Sciatic nerve (tissue), 2 donors: ENCODE data around the gene MICAL2. TPM values are rescaled to one million over a fixed set of nuclear protein-coding genes. Genes with fewer than 3 reads are reported as not detected.

Experiments used
- ATAC-seq: fragments of 200-7000 bp; cut with Tn5 transposase; one replicate; pipeline ENCODE4 v1.9.1; 2020; ENCODE audit warnings: mild to moderate bottlenecking, moderate library complexity
- DNase-seq: peaks from one replicate; pipeline ENCODE4 v3.0.0-alpha.2; 2020; ENCODE audit warnings: low spot score
- intact Hi-C: fragments of 100-400 bp; cut with DNase I; formaldehyde crosslinking; loops from one replicate; pipeline ENCODE4 v1.14.2; 2022
- total RNA-seq: library from RNA; stranded (reverse); fragmentation: NEBNext Ultra II Directional; extraction: Animal tissue kit (Norgen Biotek cat#: 25700); gene quantifications from one replicate; pipeline ENCODE4 v1.2.1, GENCODE V29; 2021
- donor health status: DM: no; HTN: no; CAD: no.
- donor health status: DM: no; HTN: no; CAD: no.

MICAL2 gene
- total RNA-seq, 1 donor from 2014 or later = 92.4 TPM

- no peak for ATAC-seq
- no peak for DNase-seq
- intact Hi-C loops = no loop called here
Measured at GRCh38 chr11:12127206-12127898, 17.0 kb downstream of the MICAL2 start.

GRCh38 chr11:12128301-12128751, 17.9 kb downstream of the MICAL2 start:
- intact Hi-C loops = no loop called here
- DNase-seq = no peak
- ATAC-seq = no peak

DNA sequence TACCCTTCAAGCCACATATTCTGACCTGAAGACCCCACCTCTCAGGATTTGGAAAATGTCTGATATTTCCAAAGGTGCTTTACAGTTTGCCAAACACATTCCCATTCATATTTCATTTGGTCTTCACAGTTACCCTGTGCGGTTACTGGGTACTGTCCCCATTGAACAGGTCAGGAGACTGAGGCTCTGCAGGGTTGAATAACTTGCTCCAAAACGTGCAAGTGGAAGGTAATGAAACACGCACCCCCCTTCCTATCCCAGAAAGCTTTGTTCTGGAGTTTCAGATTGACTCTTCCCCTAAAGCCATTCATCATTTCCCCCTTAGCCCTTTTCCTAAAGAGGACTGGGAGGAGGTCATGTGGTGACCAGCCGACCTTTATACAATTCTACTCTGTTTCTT, 18.8 kb downstream of the MICAL2 start:
- DNase-seq = no peak
- ATAC-seq = no peak
- intact Hi-C loops = no loop called here

- DNase-seq (no peak), ATAC-seq (no peak)
- intact Hi-C loops = no loop called here
Measured at GRCh38 chr11:12130180-12130980, 20.0 kb downstream of the MICAL2 start.

DNA sequence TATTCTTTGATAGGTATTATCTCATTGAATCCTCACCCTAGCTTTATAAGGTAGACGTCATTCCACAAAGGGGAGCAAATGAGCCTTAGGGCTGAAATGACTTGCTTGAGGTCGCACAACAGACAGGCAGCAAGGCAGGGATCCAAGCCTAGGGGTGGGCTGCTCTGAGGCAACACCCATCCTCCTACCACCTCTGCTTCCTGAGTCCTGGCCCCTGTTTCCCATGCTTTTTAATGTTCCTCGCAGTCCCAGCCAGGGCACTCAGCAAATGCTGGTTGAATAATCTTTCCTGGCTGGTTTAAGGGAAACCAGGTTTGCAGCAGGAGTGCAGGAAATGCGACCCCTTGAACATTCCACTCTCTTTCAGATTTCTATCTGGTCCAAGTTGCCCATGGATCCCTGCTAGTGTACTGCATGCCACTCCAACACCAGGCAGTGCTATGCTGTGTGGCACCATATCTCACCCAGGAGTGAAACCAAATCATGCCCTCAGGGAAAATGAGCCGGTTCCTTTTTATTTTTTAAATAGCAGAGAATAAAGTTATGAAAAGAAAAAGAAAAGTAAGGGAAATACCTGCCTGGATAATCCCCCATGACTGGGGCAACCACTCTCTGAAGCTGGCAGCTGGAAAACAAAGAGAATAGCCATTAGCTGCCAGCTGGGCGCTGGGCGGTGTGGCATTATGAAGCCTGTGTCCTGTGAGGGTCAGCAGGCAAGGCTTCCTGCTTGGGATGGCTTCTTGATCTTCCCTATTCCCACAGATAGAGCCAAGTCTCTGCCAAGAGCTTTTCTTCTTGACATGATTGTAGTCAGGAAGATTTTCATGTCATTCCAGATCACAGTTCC, 21.8 kb downstream of the MICAL2 start:
- intact Hi-C loops = no loop called here
- ATAC-seq = no peak
- no peak for DNase-seq

DNA sequence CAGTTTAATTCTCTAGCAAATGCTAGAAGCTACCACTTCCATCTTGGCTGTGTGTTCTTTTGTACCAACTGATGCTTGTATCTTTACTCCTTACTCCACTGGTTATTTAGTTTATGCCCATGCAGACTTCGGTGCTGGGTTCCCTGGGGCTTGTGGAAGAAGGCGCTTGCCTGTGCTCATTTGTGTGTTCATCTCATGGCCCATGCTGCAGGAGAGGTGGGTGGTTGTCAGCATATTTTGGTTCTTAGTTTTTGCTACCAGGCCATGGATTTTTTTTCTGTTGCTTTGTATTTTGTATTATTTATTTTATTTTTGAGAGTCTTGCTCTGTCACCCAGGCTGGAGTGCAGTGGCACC, 22.4 kb downstream of the MICAL2 start:
- DNase-seq (no peak), ATAC-seq (no peak)
- intact Hi-C loops = no loop called here

DNA sequence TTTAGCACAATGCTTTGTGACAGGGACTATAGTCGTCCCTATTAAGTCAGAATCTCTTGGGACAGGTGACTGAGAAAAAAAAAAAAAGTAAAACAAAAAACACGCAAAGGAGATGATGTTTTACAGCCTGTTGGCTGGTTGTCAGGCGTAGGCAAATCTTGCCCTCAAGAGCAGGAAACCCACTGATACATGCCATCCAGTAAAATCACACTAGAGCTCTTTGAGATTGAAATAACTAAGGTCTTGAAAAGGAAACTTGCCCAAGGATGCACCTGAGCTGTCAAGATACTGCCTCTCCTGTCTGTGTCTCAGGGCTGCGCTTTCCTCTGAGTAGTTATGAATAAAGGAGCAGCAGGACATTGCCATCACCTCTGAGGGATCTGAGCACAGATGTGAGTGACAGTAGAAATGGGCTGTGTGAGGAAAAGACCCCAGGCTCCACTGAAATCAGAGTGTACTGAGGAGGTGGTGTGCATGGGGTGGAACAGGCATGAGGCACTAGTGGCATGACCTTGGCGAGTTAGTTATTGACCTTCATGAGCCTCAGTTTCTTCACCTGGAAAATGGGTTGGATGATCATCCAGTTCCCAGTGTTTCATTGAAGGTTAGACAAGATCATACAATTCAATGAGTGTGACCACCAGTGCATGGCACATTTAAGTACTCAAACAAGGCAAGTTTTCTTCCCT, 23.3 kb downstream of the MICAL2 start:
- ATAC-seq (no peak), DNase-seq (no peak)
- intact Hi-C loops = no loop called here

- DNase-seq = no peak
- ATAC-seq = no peak
Measured at GRCh38 chr11:12134236-12134585, 23.8 kb downstream of the MICAL2 start.

GRCh38 chr11:12135185-12135584, 24.8 kb downstream of the MICAL2 start:
- intact Hi-C loops = no loop called here
- ATAC-seq = no peak
- DNase-seq = no peak

More at GRCh38 chr11:12134236-12134585, 23.8 kb downstream of the MICAL2 start:
- intact Hi-C loops = no loop called here

GRCh38 chr11:12137005-12137690, 26.8 kb downstream of the MICAL2 start:
- intact Hi-C loops = no loop called here
- DNase-seq (no peak), ATAC-seq (peak; percentile 7)

DNA sequence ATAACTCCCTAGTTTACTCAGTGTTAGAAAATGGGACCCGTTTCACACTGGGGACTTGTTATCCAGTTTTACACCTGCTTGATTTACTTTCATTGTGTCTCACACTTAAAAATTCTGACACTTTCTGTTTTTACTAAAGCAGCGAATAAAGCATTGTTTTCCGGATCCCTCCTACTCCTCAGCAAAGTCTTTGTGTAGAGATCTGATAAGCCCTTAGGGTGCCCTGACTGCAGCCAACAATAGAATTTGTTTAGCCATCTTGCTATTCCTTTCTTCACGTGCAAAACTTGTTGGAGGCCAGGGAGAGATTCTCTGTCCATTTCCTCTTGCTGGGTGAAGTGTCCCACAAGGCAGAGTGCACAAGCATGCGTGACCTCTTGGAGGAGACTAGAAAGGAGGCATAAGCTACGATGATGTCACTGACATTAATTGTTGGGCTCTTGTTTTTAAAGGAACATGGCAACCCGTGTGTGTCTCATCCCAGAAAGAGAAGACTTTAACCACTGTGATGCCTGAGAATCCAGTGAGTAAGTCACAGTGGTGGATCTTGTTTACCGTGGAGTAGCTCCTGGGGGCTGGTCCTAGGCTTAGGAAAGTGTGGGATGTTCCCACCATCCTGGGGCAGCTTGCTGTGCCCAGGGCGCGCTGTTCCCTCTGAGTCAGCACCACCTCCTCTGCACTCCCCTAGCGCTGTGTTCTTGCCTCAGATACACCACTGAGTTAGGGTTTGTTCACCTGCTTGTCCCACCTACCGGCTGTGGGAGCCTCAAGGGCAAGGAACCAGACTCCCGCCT, 27.7 kb downstream of the MICAL2 start:
- DNase-seq (no peak), ATAC-seq (no peak)
- intact Hi-C loops = no loop called here

GRCh38 chr11:12139144-12139881, 28.9 kb downstream of the MICAL2 start:
- DNase-seq = no peak
- intact Hi-C loops = no loop called here
- ATAC-seq = peak; percentile 54

DNA sequence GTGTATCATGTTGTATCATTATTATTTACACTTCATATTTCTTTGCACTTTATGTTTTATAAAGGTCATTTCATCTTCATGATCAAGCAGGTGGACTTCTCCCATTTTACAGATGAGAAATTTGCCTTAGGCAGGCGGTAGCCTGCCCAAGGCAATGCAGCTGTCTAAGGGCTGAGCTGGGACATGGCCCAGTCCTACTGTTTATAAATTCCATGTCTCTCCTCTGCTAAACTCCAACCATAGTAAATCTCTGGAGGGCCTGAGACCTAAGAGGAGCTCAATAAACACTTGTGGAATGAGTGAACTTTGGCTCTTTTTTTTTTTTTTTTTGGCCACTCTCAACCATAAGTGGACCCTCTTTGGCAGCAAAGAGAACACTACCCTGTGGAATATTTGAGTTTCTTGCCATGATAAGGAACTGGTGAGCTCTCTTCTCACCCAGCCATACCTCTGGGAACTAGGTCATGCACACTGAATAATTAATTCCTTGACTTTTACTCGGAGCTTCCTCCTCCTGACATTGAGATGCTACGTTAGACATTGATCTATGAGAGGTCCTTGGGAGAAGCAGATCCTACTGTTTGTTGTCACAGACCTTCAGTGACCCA, 29.9 kb downstream of the MICAL2 start:
- intact Hi-C loops = no loop called here
- DNase-seq (no peak), ATAC-seq (no peak)

- ATAC-seq (no peak), DNase-seq (no peak)
- intact Hi-C loops = no loop called here
Measured at GRCh38 chr11:12141283-12141682, 30.9 kb downstream of the MICAL2 start.

DNA sequence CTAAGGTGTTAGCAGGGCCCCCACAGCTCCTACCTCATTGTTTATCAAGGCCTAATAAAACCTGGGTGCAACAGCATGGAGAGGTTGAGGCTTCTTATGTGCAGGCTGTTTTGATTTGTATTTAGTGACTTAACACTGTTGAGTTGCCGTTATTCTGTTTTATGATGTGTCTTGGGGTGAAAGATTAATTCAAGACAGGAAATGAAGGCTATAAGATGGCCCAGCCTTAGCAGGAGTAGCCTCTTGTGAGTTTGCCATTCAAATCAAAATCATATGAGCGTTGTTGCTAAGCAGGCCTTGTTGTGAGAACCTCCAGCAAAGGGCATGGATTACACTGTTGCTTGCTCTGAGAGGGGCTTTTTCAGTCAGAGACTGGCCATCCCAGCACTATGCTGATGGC, 31.8 kb downstream of the MICAL2 start:
- intact Hi-C loops = no loop called here
- no peak for ATAC-seq
- no peak for DNase-seq

- no peak for DNase-seq
- intact Hi-C loops = no loop called here
- no peak for ATAC-seq
Measured at GRCh38 chr11:12142909-12143308, 32.5 kb downstream of the MICAL2 start.
